Stomach (tissue), 19 donors: ENCODE data around the gene PLEKHG1. TPM values are rescaled to one million over a fixed set of nuclear protein-coding genes. Genes with fewer than 3 reads are reported as not detected.

ENCODE experiments used
- DNase-seq, 2 donors: peaks; one replicate each; pipeline versions ENCODE4 v3.0.0 to v3.0.0-alpha.2; 2013 to 2019
- H3K27ac ChIP-seq, 5 donors: fragments of 200-600 bp in 4 of 5; sonication (generic) in 4 of 5; one replicate each; pipeline ENCODE4 v1.5.1; 2013 to 2019; ENCODE audit warnings: mild to moderate bottlenecking in 1 of 5, moderate library complexity in 1 of 5
- H3K27me3 ChIP-seq, 3 donors: fragments of 200-600 bp; sonication (generic); one replicate each; pipeline ENCODE4 v1.5.1; 2017 to 2019; ENCODE audit warnings: mixed run types in 1 of 3
- H3K36me3 ChIP-seq, 4 donors: fragments of 200-600 bp; sonication (generic); 1 replicate in 3 of 4; 2 replicates in 1 of 4; pipeline ENCODE4 v1.5.1; 2016 to 2019
- H3K4me1 ChIP-seq, 4 donors: fragments of 200-600 bp; sonication (generic); one replicate each; pipeline ENCODE4 v1.5.1; 2016 to 2019
- H3K4me3 ChIP-seq, 4 donors: fragments of 200-600 bp; sonication (generic) in 3 of 4; one replicate each; pipeline ENCODE4 v1.5.1; 2016 to 2019; ENCODE audit warnings: mild to moderate bottlenecking in 1 of 4
- H3K9me3 ChIP-seq, 4 donors: fragments of 200-600 bp; sonication (generic); one replicate each; pipeline ENCODE4 v1.5.1; 2016 to 2019
- CTCF ChIP-seq, 7 experiments: fragments of 450-650 bp in 4 of 7; fragments of 200-600 bp in 3 of 7; sonication (generic) in 3 of 7; IDR thresholded peaks; one replicate each; pipeline ENCODE4 v1.5.1; 2016 to 2019; ENCODE audit warnings: antibody characterized with exemption in 7 of 7, control low read depth in 2 of 7, mild to moderate bottlenecking in 1 of 7
- EP300 ChIP-seq: sonication (generic); formaldehyde crosslinking; IDR thresholded peaks from one replicate; pipeline ENCODE4 v1.6.1; 2017; ENCODE audit warnings: antibody characterized with exemption
- POLR2A ChIP-seq, 4 donors: fragments of 450-650 bp; IDR thresholded peaks; one replicate each; pipeline ENCODE4 v1.6.1; 2016; ENCODE audit warnings: antibody characterized with exemption in 4 of 4, control low read depth in 2 of 4, mild to moderate bottlenecking in 1 of 4, moderate library complexity in 1 of 4
- POLR2AphosphoS5 ChIP-seq, 3 donors: sonication (generic); formaldehyde crosslinking; IDR thresholded peaks; one replicate each; pipeline ENCODE4 v1.6.1; 2016; ENCODE audit warnings: antibody characterized with exemption in 3 of 3
- WGBS, 5 donors: extraction: QIAGEN DNeasy Blood & Tissue Kit in 3 of 5; methylation state at CpG; one replicate each; pipeline versions ENCODE4 v1.1.5 to v1.1.7; 2013 to 2018; 5-methylcytosine and 5-hydroxymethylcytosine counted together
- intact Hi-C: fragments of 100-400 bp; cut with DNase I; formaldehyde crosslinking; loops from one replicate; pipeline ENCODE4 v1.15.1; 2023; ENCODE audit warnings: low total_unique reads
- long read RNA-seq, 10 donors: transcript quantifications; one replicate each; lab custom pipeline, GENCODE V29; 2026
- polyA plus RNA-seq, 3 donors: library from polyadenylated mRNA; stranded (reverse); fragments of 200-250 nt; gene quantifications; one replicate each; pipeline ENCODE4 v1.2.3, GENCODE V29; 2013
- total RNA-seq, 5 donors: library from RNA; depleted of rRNA; stranded (reverse); fragments of >200 nt; gene quantifications; one replicate each; pipeline versions ENCODE4 v1.1.0 to v1.2.3, GENCODE V29; 2014 to 2016
- donor health status: healthy with polysubstance abuse.
- donor health status: Bipolar disorder and iron deficiency.
- donor health status: healthy.

Gene PLEKHG1
- total RNA-seq (10 to 100 TPM in 4 of 5 donors, 1 to 10 TPM in 1; 9.3 to 92.9 (median 13.0) TPM), polyA plus RNA-seq (1 to 10 TPM; 1.9 to 2.6 (median 2.2) TPM)
- long read RNA-seq, donor 1: 0 reads
- long read RNA-seq, donor 2: 0 reads
- long read RNA-seq, donor 3: 0 reads
- long read RNA-seq, donor 4: 0 reads
- long read RNA-seq, donor 5: 0 reads
- long read RNA-seq, donor 6, partial matches to known transcripts: 13 of 13 reads
- long read RNA-seq, donor 6, other reads (novel, unspliced or antisense): 0 of 13 reads
- long read RNA-seq, donor 7: 0 reads
- long read RNA-seq, donor 8: 0 reads
- long read RNA-seq, donor 9, partial matches to known transcripts: 17 of 17 reads
- long read RNA-seq, donor 9, other reads (novel, unspliced or antisense): 0 of 17 reads
- long read RNA-seq, donor 10, partial matches to known transcripts: 0 of 2 reads
- long read RNA-seq, donor 10, other reads (novel, unspliced or antisense): 0 of 2 reads

- TF ChIP-seq POLR2AphosphoS5 (IDR thresholded peaks at IDR 0.05) (peak in 2 of 3 donors; percentile 34 to 52), CTCF (IDR thresholded peaks at IDR 0.05) (no peak)
- intact Hi-C loops: no loop called here
- Histone ChIP-seq H3K36me3 (no peaks in the 10 kb centered on the region), H3K4me1 (peaks cover 0 to 22% (median 9%) of the 10 kb centered on the region in 4 donors), H3K9me3 (no peaks in the 10 kb centered on the region), H3K27ac (peak within 1 kb of the TSS; percentile 77 to 88 (median 86)), H3K4me3 (peak within 1 kb of the TSS; percentile 75 to 86 (median 78)), H3K27me3 (peaks cover 0 to 23% (median 4%) of the 10 kb centered on the region in 3 donors)
- DNase-seq: peak; percentile 83 to 94
- WGBS, 5 donors: 2 to 16% (median 6%) methylated on average over 32 to 54 of the region's 54 CpGs
Observed at GRCh38 chr6:150599199-150600009, at the start of gene PLEKHG1. Gene PLEKHG1, plus strand, starts transcription at chr6:150599885. Its CDS starts 133,797 bp downstream, at chr6:150733682.

- no peak overlapping the region for H3K27ac ChIP-seq
- peaks cover 0 to 3% (median 0%) of the 10 kb centered on the region in 4 donors for H3K4me1 ChIP-seq
- H3K36me3 ChIP-seq: no peaks in the 10 kb centered on the region
- intact Hi-C loops: no loop called here
- H3K9me3 ChIP-seq: no peaks in the 10 kb centered on the region
- H3K4me3 ChIP-seq: no peak overlapping the region
- no peak for TF ChIP-seq POLR2A (IDR thresholded peaks at IDR 0.05)
- no peak for TF ChIP-seq CTCF (IDR thresholded peaks at IDR 0.05)
- no peak for TF ChIP-seq POLR2AphosphoS5 (IDR thresholded peaks at IDR 0.05)
- no peak for TF ChIP-seq EP300
- no peak for DNase-seq
- no peaks in the 10 kb centered on the region for H3K27me3 ChIP-seq
- 53 to 82% (median 66%) methylated on average over 5 of the region's 5 CpGs for WGBS, 5 donors
Observed at GRCh38 chr6:150550244-150550643, 49.4 kb upstream of the PLEKHG1 start.

- intact Hi-C loops: no loop called here
- Histone ChIP-seq H3K27me3 (peaks cover 0 to 4% (median 0%) of the 10 kb centered on the region in 3 donors), H3K27ac (no peak overlapping the region), H3K9me3 (no peaks in the 10 kb centered on the region), H3K36me3 (no peaks in the 10 kb centered on the region), H3K4me3 (no peak overlapping the region), H3K4me1 (no peaks in the 10 kb centered on the region)
- TF ChIP-seq POLR2A (IDR thresholded peaks at IDR 0.05) (no peak), POLR2AphosphoS5 (IDR thresholded peaks at IDR 0.05) (no peak), CTCF (IDR thresholded peaks at IDR 0.05) (no peak), EP300 (no peak)
- WGBS, 5 donors: 56 to 65% (median 64%) methylated on average over 5 of the region's 5 CpGs
- no peak for DNase-seq
Observed at GRCh38 chr6:150557043-150557599, 42.6 kb upstream of the PLEKHG1 start.
